Testis (tissue), 2 donors: Measurements from ENCODE around the gene NAP1L4.

Experiments used
- CTCF ChIP-seq, 3 experiments: fragments of 450-650 bp in 2 of 3; fragments of 200-600 bp in 1 of 3; sonication (generic) in 1 of 3; IDR thresholded peaks; one replicate each; pipeline ENCODE4 v1.5.1; 2016 to 2019; ENCODE audit warnings: antibody characterized with exemption in 3 of 3, mild to moderate bottlenecking in 2 of 3, moderate library complexity in 1 of 3
- POLR2A ChIP-seq: fragments of 450-650 bp; IDR thresholded peaks from one replicate; pipeline ENCODE4 v1.6.1; 2017; ENCODE audit warnings: antibody characterized with exemption, mild to moderate bottlenecking, moderate library complexity

DNA sequence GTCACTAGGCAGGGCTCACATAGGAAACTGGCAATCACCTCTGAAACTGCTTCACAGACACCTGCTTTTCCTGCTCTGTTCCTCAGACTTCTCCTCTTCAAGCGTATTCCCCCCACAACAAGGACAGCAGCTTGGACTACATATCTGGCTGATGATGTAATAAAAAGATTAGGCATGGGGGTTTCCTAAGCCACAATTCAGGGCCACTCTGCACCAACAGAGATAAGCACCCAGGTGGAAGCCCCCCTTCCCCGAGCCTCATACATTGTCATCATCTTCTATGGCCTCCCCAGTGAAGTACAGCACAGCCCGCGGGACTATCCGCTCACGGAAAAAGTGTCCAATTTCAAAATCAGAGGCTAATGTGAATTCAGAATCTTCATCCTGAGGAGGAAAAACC lies 37.9 kb downstream of the NAP1L4 start:
- TF ChIP-seq CTCF (IDR thresholded peaks at IDR 0.05) = no peak
- TF ChIP-seq POLR2A = no peak
